Head of caudate nucleus (tissue), 42 donors: ENCODE results near the gene PLEKHN1.
"Not testable (repeated sequence)": the region's sequence is repeated elsewhere in the genome, so short reads cannot be mapped to it uniquely, and the experiment has no call there.

Experiments used
- DNase-seq, 42 donors: peaks; one replicate each; pipeline versions ENCODE4 v3.0.0 to v3.0.0-alpha.2; 2020 to 2021; ENCODE audit warnings: mixed read lengths in 7 of 42
- intact Hi-C: fragments of 100-400 bp; cut with DNase I; formaldehyde crosslinking; loops from one replicate; pipeline ENCODE4 v1.15.0; 2022

The PLEKHN1 gene

DNA sequence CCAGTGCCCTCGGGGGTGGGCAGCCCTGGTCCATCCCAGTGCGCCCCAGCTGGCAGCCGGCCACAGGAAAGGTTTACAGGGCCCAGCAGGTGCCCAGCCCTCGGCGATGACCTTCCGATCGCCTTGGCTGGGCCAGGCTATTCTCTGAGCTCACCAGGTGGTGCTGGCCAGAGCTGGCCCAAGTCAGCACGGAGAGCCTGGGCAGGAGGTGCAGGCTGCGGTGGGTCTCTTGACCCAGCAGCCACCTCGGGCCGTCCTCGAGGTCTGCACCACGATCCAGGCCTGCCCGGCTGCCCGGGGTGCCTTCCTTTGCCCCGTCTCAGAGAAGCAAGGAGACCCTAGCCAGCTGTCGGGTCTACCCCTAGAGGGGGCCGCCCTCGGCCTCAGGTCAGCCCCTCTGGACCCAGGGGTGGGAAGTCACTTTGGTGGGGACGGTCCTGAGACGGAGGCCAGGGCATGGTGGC, 15.2 kb downstream of the PLEKHN1 start:
- peak in 1 of 42 donors; percentile 3 for DNase-seq
- intact Hi-C loops = no loop called here

DNA sequence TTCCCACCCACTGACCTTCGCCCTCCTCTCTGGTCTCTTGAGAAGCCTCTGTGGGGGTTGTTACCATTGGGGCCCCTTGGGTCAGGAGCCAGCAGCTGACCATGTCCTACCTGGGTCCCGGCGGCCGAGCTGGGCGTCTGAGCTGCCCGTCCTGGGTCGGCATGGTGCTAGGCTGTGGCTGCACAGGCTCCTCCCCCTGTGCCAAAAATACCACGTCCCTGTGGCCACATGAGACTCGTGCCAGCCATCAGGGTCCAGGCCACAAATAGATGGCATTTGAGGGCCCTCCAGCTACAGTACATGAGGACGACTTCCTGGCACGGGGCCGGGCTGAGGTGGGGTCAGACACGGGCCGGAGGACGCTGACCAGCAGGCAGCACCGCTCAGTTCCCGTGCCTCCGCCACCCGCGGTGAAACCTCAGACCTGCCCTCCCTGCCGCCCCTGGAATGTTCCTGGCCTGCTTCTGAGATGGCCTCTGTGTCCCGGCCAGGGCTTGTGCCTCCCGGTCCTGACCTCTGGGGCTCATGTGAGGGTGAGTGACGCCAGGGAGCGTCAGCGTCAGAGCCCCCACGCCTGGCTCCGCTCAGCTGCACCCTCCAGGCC, 15.8 kb downstream of the PLEKHN1 start, which contains the start of gene PERM1:
TSS of gene PERM1 (minus strand) at position 139 of the 604 bp plus-strand sequence. CDS start 1,064 bp downstream, outside the sequence.
- no peak for DNase-seq
- intact Hi-C loops = no loop called here

DNA sequence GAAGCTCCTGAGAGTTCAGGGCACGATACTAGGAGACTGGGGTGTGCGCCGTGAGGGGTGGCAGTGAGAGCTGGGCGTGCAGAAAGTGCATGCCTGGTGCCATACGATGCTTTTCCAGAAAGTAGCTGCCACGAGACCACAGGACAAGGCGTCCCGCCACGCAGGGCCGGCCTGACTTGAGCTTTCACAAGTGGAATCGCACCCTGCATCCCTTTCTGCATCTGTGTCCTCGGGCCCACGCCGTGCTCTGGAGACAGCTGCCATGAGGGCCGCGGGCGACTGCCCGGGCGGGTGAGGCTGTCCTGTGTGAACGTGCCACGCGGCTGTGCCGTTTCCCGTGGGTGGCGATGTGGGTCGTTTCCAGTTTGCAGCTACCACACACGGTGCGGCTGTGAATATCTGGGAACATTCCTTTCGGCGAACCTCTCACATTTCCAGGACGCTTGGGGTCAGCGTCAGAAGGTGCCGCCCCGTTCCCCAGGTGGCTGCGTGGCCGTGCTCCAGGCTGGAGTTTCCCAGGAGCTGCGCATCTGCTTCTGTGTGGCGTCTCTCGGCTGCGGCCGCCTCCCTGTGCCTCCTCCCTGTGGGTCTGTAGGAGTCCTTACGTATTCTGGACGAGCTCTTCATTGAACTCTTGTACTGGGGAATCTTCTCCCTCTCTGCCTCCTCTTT, 16.6 kb downstream of the PLEKHN1 start:
- no peak for DNase-seq
- intact Hi-C loops = no loop called here

GRCh38 chr1:983798-984475, 17.7 kb downstream of the PLEKHN1 start:
- intact Hi-C loops = no loop called here
- DNase-seq = peak in 39 of 42 donors; percentile 23 to 86 (median 63)

- no peak for DNase-seq
- intact Hi-C loops = no loop called here
These were observed 18.2 kb downstream of the PLEKHN1 start for GRCh38 chr1:984476-984814.

GRCh38 chr1:985126-985525, 18.8 kb downstream of the PLEKHN1 start:
- DNase-seq = no peak
- intact Hi-C loops = no loop called here

- intact Hi-C loops, DNase-seq: not testable (repeated sequence)
These were observed 21.8 kb downstream of the PLEKHN1 start for GRCh38 chr1:988061-988460.

DNA sequence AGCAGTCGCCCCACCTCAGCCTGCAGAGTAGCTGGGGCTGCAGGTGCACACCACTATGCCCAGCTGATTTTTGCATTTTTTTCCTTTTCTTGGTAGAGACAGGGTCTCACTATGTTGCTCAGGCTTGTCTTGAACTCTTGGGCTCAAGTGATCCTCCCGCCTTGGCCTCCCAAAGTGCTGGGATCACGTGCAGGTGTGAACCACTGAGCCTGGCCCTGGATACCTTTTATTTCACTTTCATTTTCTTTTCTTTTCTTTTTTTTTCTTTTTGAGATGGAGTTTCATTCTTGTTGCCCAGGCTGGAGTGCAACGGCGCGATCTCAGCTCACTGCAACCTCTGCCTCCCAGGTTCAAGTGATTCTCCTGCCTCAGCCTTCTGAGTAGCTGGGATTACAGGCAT, 25.0 kb downstream of the PLEKHN1 start:
- intact Hi-C loops, DNase-seq: not testable (repeated sequence)

DNA sequence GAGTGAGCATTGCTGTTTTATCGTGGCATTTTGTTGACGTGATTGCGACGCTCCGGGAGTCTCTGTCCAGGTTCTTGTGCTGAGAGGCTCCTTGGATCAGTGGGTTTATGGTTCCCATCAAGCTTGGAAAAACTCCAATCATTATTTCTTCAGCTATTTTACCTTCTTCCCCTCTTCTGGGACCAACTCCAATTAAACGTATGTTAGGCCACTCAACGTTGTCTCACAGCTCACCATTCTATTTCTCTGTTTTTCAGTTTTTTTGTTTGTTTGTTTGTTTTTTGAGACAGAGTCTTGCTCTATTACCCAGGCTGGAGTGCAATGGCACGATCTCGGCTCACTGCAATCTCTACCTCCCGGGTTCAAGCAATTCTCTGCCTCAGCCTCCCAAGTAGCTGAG, 25.6 kb downstream of the PLEKHN1 start:
- no peak for DNase-seq
- intact Hi-C loops = no loop called here

GRCh38 chr1:992362-992761, 26.1 kb downstream of the PLEKHN1 start:
- intact Hi-C loops = no loop called here
- no peak for DNase-seq

GRCh38 chr1:993379-993995, 27.2 kb downstream of the PLEKHN1 start:
- no peak for DNase-seq
- intact Hi-C loops = no loop called here

GRCh38 chr1:994546-994945, 28.3 kb downstream of the PLEKHN1 start:
- intact Hi-C loops, DNase-seq: not testable (repeated sequence)

- intact Hi-C loops = no loop called here
- DNase-seq = no peak
These were observed 29.7 kb downstream of the PLEKHN1 start for GRCh38 chr1:995665-996633.

DNA sequence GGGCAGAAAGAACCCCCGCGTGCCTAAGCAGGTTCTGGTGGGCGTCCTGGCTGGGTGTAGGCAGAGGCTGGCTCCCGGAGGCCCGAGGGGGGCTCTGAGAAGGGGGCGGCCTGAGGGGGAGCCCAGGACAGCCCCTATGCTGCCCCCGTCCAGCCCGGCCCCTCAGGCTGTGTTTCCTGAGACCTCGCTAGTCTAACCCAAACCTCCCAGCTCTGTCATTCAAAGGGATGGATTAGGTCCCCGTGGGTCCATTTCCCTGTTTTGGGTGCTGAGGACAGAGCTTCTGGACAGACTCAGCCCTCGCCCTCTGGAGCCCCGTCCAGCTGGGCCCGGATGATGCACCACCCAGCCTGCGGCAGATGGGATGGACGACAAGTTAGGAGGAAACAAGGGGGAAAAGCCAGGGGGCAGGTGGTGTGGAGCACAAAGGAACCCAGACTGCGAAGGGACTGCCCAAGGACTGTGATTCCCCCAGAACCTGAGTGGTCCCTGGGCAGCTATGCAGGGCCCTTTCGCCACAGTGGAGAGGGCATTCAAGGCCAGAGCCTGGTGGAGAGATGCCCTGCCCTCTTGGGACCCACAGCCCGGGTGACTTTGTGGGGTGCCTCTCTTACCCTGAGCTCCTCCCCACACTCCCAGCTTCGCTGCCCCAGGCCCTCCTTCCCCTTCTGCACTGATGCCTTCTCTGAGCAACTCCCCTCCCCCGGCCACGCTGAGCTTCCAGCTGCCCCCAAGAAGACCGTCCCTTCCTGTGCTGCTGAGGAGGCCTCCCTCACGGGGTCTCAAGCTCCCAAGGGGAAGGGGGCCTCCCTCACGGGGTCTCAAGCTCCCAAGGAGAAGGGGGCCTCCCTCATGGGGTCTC, 30.8 kb downstream of the PLEKHN1 start:
- no peak for DNase-seq

GRCh38 chr1:997713-997992, 31.4 kb downstream of the PLEKHN1 start:
- DNase-seq = no peak
- intact Hi-C loops = no loop called here

More for the DNA sequence above, 30.8 kb downstream of the PLEKHN1 start:
- intact Hi-C loops = no loop called here

- intact Hi-C loops = no loop called here
- DNase-seq = peak in 19 of 42 donors; percentile 39 to 73 (median 53)
These were observed 31.9 kb downstream of the PLEKHN1 start for GRCh38 chr1:997993-998744.

DNA sequence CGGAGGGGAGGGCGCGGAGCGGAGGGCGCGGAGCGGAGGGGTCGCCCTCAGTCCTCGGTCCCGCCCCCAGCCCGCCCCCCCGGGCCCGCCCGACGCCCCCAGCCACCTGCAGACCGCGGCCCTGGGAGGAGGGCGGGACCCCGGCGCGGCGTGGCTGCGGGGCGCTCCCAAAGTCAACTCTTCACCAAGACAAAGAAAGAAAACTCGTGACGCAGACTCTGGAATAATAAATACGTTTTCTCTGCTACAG, 32.4 kb downstream of the PLEKHN1 start:
- peak in 2 of 42 donors; percentile 24 to 38 for DNase-seq
- intact Hi-C loops = no loop called here
